GM21737 (cell line): ENCODE results near the gene PTGFRN.
"Not testable (repeated sequence)": the region's sequence is repeated elsewhere in the genome, so short reads cannot be mapped to it uniquely, and the experiment has no call there.

Experiments
- ATAC-seq: cut with Tn5 transposase; IDR thresholded peaks from one replicate; pipeline ENCODE4 v1.9.1; 2021; ENCODE audit warnings: mild to moderate bottlenecking, moderate library complexity; ENCODE audit not compliant: unreplicated experiment

PTGFRN gene

GRCh38 chr1:116915086-116915661 is 5.5 kb downstream of the PTGFRN start:
- no peak for ATAC-seq

- no peak for ATAC-seq
These were observed 6.3 kb downstream of the PTGFRN start for GRCh38 chr1:116916002-116916401.

- no peak for ATAC-seq
These were observed 7.1 kb downstream of the PTGFRN start for GRCh38 chr1:116916533-116917445.

- no peak for ATAC-seq
These were observed 9.1 kb downstream of the PTGFRN start for GRCh38 chr1:116918714-116919357.

GRCh38 chr1:116919802-116920201 is 10.1 kb downstream of the PTGFRN start:
- no peak for ATAC-seq

- no peak for ATAC-seq
These were observed 10.5 kb downstream of the PTGFRN start for GRCh38 chr1:116920211-116920610.

- ATAC-seq, result no peak
These were observed 11.7 kb downstream of the PTGFRN start for GRCh38 chr1:116921301-116921885.

- ATAC-seq, result no peak
These were observed 12.2 kb downstream of the PTGFRN start for GRCh38 chr1:116921937-116922336.

GRCh38 chr1:116923421-116923820 is 13.7 kb downstream of the PTGFRN start:
- no peak for ATAC-seq

- no peak for ATAC-seq
These were observed 17.5 kb downstream of the PTGFRN start for GRCh38 chr1:116927049-116927798.

GRCh38 chr1:116929961-116930592 is 20.4 kb downstream of the PTGFRN start:
- no peak for ATAC-seq

GRCh38 chr1:116931016-116931918 is 21.6 kb downstream of the PTGFRN start:
- ATAC-seq, result no peak

- no peak for ATAC-seq
These were observed 24.1 kb downstream of the PTGFRN start for GRCh38 chr1:116933606-116934515.

GRCh38 chr1:116934586-116935207 is 25.0 kb downstream of the PTGFRN start:
- ATAC-seq, result no peak

- ATAC-seq, result no peak
These were observed 28.5 kb downstream of the PTGFRN start for GRCh38 chr1:116938216-116938615.

GRCh38 chr1:116939780-116940543 is 30.2 kb downstream of the PTGFRN start:
- ATAC-seq, result not testable (repeated sequence)
